Kidney (tissue), 14 donors: ENCODE measurements around the gene KBTBD12. TPM values are rescaled to one million over a fixed set of nuclear protein-coding genes. Genes with fewer than 3 reads are reported as not detected.

Experiments
- DNase-seq, 5 donors: peaks; one replicate each; pipeline ENCODE4 v3.0.0-alpha.2; 2013 to 2020
- FAIRE-seq: peaks from 2 replicates; lab custom pipeline; 2012; peaks lifted over from hg19 to GRCh38; lab: Jason Lieb, UNC
- H3K27ac ChIP-seq, 2 donors: one replicate each; pipeline ENCODE4 v1.7.0; 2013; ENCODE audit warnings: low read depth in 2 of 2, low read length in 2 of 2, inconsistent platforms in 1 of 2
- H3K27me3 ChIP-seq: one replicate; pipeline ENCODE4 v1.7.1; 2013; ENCODE audit warnings: low read length, inconsistent platforms; ENCODE audit not compliant: control insufficient read depth, insufficient read depth
- H3K36me3 ChIP-seq, 3 donors: one replicate each; pipeline versions ENCODE4 v1.7.0 to v1.7.1; 2013; ENCODE audit warnings: low read length in 3 of 3, control low read depth in 1 of 3, inconsistent platforms in 1 of 3; ENCODE audit not compliant: insufficient read depth in 3 of 3, control insufficient read depth in 2 of 3
- H3K4me1 ChIP-seq, 3 donors: one replicate each; pipeline versions ENCODE4 v1.7.0 to v1.7.1; 2013; ENCODE audit warnings: low read length in 3 of 3, inconsistent platforms in 1 of 3, low read depth in 1 of 3; ENCODE audit not compliant: control insufficient read depth in 2 of 3, insufficient read depth in 2 of 3
- H3K4me3 ChIP-seq, 3 donors: one replicate each; pipeline versions ENCODE4 v1.7.0 to v1.8.1; 2013; ENCODE audit warnings: low read length in 3 of 3, control low read depth in 1 of 3, inconsistent platforms in 1 of 3
- H3K9ac ChIP-seq, 3 donors: one replicate each; pipeline versions ENCODE4 v1.7.0 to v1.7.1; 2013; ENCODE audit warnings: low read length in 3 of 3, control low read depth in 1 of 3, inconsistent platforms in 1 of 3
- H3K9me3 ChIP-seq, 3 donors: one replicate each; pipeline versions ENCODE4 v1.7.0 to v1.7.1; 2013; ENCODE audit warnings: low read length in 3 of 3, control low read depth in 1 of 3, inconsistent platforms in 1 of 3; ENCODE audit not compliant: control insufficient read depth in 2 of 3, insufficient read depth in 1 of 3
- CTCF ChIP-seq: IDR thresholded peaks from 3 replicates; pipeline ENCODE4 v1.5.1; 2012; ENCODE audit warnings: mild to moderate bottlenecking, moderate library complexity, borderline replicate concordance; ENCODE audit not compliant: insufficient read depth; ENCODE audit errors: extremely low read depth
- intact Hi-C: fragments of 100-400 bp; cut with DNase I; formaldehyde crosslinking; loops from one replicate; pipeline ENCODE4 v1.11.1; 2022
- polyA plus RNA-seq: library from polyadenylated mRNA; stranded (reverse); fragments of 350-450 nt; fragmentation: Illumina TruSeq; extraction: RNeasy Lipid Tissue Mini Kit (QIAGEN cat#74804); gene quantifications from one replicate; pipeline ENCODE4 v1.2.3, GENCODE V29; 2014; ENCODE audit warnings: low read depth, low replicate concordance; ENCODE audit not compliant: insufficient read depth
- total RNA-seq: library from RNA; stranded (reverse); fragmentation: NEBNext Ultra II Directional; extraction: Animal tissue kit (Norgen Biotek cat#: 25700); gene quantifications from one replicate; pipeline ENCODE4 v1.2.1, GENCODE V29; 2021
- donor health status: control.
- donor health status: control.
- donor health status: control.
- donor health status: control.
- donor health status: control.
- donor health status: DM: yes; HTN: yes; CAD: no.
- donor health status: Normal renal cell carcinoma (clear cell type).

KBTBD12 gene
- total and polyA plus RNA-seq, 2 donors from 2014 or later: 1.4 to 1.6 TPM

DNA sequence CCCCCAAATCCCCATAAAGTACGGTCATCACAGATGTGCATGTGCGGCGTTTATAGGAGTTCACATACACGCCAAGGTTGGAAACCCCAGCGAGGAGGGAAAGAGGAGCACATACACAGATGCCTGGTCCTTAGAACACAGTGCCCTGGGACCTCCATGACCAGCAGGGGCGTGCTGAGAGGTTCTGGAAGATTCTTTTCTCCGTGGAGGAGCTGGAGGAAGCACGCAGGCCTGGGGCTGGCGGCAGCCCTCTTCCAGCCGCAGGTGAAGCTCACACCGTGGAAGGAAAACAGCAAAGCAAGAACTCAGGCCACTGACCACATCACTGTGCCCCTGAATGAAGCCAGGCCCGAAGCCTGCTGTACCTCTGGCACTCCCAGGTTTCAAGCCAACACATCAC lies 76.2 kb downstream of the KBTBD12 start:
- no peak for TF ChIP-seq CTCF
- DNase-seq (no peak), FAIRE-seq (no peak)
- intact Hi-C loops: no loop called here
- H3K4me3 ChIP-seq: no peak overlapping the region
- no peaks in the 10 kb centered on the region for H3K27me3 ChIP-seq
- no peak overlapping the region for H3K9ac ChIP-seq
- H3K27ac ChIP-seq: no peak overlapping the region
- no peaks in the 10 kb centered on the region for H3K4me1 ChIP-seq
- H3K9me3 ChIP-seq: no peaks in the 10 kb centered on the region
- H3K36me3 ChIP-seq: no peaks in the 10 kb centered on the region

GRCh38 chr3:127991681-127992080 lies 76.6 kb downstream of the KBTBD12 start:
- Histone ChIP-seq H3K27me3 (no peaks in the 10 kb centered on the region), H3K4me3 (no peak overlapping the region), H3K4me1 (no peaks in the 10 kb centered on the region), H3K9ac (no peak overlapping the region), H3K9me3 (no peaks in the 10 kb centered on the region), H3K27ac (no peak overlapping the region), H3K36me3 (no peaks in the 10 kb centered on the region)
- no peak for TF ChIP-seq CTCF
- intact Hi-C loops: no loop called here
- FAIRE-seq: no peak
- no peak for DNase-seq

DNA sequence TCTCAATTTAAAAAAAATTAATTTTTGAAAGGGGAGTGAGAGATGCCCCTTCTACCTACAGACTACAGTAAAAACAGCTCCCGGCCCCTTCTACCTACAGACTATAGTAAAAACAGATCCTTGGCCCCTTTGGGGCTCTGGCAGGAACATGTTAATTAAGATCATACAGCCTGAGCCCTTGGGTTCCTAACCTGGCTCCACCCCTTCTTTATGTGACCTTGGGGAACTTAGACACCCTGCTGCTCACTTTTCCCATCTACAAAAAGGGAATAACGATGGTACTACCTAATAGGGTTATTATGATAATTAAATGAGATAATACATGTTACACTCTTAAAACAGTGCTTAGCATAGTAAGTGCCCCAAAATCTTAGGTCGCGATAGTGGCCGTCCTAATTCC lies 77.1 kb downstream of the KBTBD12 start:
- Histone ChIP-seq H3K9ac (no peak overlapping the region), H3K4me1 (no peaks in the 10 kb centered on the region), H3K27me3 (no peaks in the 10 kb centered on the region), H3K27ac (no peak overlapping the region), H3K36me3 (no peaks in the 10 kb centered on the region), H3K4me3 (no peak overlapping the region), H3K9me3 (no peaks in the 10 kb centered on the region)
- DNase-seq (no peak), FAIRE-seq (no peak)
- intact Hi-C loops: no loop called here
- TF ChIP-seq CTCF: no peak

- no peak overlapping the region for H3K4me3 ChIP-seq
- FAIRE-seq: no peak
- intact Hi-C loops: no loop called here
- TF ChIP-seq CTCF: no peak
- no peak overlapping the region for H3K9ac ChIP-seq
- no peak for DNase-seq
- no peaks in the 10 kb centered on the region for H3K27me3 ChIP-seq
- no peaks in the 10 kb centered on the region for H3K9me3 ChIP-seq
- no peaks in the 10 kb centered on the region for H3K36me3 ChIP-seq
- H3K27ac ChIP-seq: no peak overlapping the region
- no peaks in the 10 kb centered on the region for H3K4me1 ChIP-seq
Measured at GRCh38 chr3:127994011-127994410, 79.0 kb downstream of the KBTBD12 start.
